Activated T-cell treated with anti-CD3 and anti-CD28 coated beads for 4 hours (primary cell): ENCODE data around the gene TMPRSS4.

Source experiments
- DNase-seq: peaks from one replicate; pipeline ENCODE4 v3.0.0-alpha.2; 2020

Gene TMPRSS4

GRCh38 chr11:118138839-118139420 lies 62.1 kb downstream of the TMPRSS4 start:
- no peak for DNase-seq

- DNase-seq: no peak
Observed at GRCh38 chr11:118139578-118139977, 62.7 kb downstream of the TMPRSS4 start.

GRCh38 chr11:118142081-118142480 lies 65.2 kb downstream of the TMPRSS4 start:
- no peak for DNase-seq

DNA sequence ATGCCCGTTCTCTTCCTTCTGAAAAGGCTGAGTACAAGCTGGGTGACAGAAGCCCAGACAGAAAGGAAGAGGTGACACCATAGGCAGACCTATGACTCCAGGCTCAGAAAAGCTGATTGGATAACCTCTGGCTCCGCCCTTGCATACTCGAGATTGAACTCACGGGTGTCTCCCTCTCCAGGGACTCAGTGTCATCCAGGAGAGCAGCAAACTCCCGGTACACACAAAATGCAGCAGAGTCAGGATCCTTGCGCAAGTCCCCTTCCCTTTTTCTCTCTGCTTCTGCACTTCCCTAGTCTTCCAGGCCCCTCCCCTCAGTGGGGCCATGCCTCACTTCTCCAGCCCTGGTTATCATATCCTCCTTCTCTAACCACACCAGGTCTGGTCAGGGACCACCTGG lies 65.9 kb downstream of the TMPRSS4 start:
- no peak for DNase-seq

GRCh38 chr11:118143661-118144185 lies 66.8 kb downstream of the TMPRSS4 start:
- no peak for DNase-seq

- no peak for DNase-seq
Observed at GRCh38 chr11:118144301-118145268, 67.7 kb downstream of the TMPRSS4 start.

DNA sequence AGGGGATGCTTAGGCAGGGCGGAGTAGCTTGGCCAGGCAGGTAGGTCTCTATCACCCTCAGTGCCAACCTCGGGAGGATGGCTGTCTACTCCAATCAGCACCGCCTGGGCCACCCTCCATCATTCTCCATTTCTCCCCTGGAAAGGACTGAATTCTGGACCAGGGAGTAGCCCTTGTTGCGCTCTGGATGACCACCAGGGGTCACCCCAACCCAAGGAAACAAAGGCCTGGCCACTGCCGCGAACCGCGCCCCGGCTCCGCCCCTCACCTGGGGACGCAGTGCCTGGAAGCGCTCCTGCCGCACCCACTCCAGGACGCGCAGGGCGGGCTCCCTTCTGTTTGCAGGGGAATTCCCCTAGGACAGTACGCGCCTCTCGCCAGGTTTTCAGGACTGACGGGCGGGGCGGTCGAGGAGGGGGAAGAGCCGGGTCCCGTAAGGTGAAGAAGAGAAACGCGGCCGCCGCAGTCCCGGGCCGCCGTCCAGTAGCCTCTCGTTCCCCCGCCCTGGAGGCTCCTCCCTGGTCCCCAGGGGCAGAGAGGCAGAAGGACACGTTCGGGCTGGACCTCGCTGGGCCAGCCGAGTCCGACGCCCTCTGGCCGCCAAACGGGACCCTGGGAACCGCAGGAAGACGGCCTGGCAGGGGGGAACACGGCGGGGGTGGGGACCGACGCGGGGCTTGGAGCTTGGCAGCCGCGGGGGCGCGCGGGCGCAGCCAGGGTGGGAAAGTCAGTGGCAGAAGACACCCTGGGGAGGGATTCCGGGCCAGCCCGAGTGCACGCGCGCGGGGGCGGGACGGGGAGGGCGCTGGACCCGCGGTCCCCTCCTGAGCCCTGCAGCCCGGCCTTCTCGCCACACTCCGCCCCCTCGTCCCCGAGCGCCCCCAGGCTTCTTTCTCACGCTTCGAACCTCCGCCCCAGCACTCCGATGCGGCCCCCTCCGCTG lies 68.7 kb downstream of the TMPRSS4 start:
- DNase-seq: peak; percentile 79

DNA sequence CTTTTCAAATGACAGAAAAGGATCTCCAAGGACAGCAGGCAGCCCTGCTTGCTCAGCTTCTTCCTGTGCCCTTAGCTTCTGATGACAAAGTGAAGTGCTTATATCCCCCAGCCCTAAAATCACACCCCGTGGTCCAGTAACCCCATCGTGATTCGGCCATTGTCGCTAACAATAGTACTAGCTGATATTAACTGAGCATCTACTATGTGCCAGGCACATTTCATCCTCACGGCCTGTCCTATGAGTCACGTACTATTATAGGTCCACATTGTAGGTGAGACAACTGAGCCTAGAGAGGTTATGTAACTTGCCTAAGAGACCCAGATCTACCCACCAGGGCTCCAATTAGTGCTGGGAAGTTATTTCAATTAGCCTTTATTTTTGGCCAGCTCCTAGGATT lies 69.7 kb downstream of the TMPRSS4 start:
- no peak for DNase-seq

DNA sequence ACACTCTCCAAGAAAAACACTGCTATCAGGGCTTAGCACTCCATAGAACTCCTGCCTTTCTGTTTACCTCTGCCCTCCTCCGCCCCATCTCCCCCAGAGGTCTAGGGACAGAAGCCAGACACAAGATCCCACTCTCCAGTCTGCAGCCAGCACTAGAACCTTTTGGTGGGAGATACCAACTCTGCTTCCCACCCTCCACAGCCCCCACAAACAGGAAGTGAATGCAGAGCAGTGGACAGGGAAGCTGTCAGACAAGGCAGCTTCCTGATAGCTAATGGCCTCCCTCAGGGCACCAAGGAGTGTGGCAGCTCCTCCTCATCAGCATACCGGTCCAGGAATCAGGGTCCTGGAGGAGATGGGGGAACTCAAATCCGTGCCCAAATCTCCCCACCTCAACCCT lies 70.6 kb downstream of the TMPRSS4 start:
- no peak for DNase-seq

DNA sequence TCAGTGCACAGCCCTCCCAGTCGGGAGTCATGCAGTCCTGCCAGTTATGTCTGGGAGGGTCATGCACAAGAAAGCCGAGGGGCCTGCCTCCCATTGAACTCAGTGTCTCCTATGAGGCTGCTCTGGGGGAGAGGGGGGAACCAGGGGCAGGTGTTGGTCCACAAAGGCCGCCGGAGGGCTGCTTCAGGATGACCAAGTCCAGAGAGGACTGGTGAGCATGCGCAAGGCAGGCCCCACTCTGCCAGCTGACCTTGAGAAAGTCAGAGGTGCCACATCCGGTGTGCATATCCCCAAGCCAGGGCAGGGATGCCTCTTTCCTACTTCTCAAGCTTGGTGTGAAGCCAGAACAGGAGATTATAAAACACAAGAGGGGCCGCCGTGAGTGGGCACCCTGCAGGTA lies 71.4 kb downstream of the TMPRSS4 start:
- DNase-seq: no peak

DNA sequence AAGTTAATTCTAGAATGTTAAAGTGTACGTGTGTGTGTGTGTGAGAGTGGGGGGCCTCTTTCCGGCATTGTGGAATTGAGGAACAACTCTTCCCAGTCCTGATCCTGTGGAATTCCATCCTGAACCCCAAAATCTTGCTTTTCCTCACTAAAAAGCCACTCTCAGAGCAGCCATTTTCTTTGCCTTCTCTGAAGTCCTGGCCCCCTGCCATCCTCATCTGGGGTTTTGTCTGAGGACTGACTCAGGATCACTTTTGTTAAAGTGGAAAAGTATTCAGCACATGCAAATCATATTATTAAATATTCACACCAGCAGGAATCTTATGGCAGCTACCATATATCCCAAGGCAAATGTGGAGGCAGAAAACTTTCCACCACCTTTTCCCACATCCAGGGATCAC lies 72.0 kb downstream of the TMPRSS4 start:
- no peak for DNase-seq

DNA sequence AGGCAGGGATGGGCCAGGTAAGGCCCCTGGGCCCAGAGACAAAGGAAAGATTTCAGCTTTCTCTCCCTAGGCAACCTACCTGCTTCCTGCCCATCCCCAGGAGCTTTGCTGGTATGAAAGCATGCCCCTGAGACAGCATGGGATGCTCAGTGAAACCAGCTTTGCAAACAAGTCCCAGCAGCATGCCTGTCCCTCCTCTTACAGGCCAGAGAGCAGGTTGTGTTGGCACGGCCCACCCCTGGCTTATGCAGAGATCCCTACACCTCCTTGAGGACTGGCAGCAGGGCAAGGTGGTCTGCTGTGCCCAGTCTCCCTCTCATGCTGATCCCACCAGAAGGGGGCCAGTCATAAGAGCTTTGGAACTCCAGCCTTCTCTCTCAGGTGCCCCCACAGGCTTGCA lies 72.6 kb downstream of the TMPRSS4 start:
- DNase-seq: no peak

GRCh38 chr11:118151431-118151830 lies 74.6 kb downstream of the TMPRSS4 start:
- DNase-seq: no peak

DNA sequence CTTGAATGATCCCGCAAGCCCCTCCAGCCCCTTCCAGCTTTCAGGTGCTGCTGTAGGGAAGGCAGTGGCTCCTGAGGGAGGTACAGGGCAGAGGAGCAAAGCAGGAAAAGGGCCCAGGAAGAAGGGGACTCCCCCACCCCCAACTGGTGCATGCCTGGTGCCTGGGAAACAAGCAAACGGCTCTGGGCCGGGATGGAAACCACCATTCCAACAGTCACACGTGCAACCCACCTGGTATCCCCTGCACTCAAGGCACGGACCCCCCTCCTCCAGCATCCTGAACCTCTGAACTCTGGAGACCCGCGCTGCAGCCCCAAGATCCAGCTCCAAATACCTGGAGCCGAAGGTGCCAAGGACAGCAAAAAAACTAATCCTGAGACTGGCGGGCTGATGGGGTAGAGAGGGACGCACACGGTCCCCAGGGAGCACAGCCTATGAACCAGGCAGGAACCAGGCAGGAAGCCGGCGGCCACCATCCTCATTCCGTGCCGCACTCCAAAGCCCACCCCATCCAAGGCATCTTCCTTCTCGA lies 75.2 kb downstream of the TMPRSS4 start:
- no peak for DNase-seq

DNA sequence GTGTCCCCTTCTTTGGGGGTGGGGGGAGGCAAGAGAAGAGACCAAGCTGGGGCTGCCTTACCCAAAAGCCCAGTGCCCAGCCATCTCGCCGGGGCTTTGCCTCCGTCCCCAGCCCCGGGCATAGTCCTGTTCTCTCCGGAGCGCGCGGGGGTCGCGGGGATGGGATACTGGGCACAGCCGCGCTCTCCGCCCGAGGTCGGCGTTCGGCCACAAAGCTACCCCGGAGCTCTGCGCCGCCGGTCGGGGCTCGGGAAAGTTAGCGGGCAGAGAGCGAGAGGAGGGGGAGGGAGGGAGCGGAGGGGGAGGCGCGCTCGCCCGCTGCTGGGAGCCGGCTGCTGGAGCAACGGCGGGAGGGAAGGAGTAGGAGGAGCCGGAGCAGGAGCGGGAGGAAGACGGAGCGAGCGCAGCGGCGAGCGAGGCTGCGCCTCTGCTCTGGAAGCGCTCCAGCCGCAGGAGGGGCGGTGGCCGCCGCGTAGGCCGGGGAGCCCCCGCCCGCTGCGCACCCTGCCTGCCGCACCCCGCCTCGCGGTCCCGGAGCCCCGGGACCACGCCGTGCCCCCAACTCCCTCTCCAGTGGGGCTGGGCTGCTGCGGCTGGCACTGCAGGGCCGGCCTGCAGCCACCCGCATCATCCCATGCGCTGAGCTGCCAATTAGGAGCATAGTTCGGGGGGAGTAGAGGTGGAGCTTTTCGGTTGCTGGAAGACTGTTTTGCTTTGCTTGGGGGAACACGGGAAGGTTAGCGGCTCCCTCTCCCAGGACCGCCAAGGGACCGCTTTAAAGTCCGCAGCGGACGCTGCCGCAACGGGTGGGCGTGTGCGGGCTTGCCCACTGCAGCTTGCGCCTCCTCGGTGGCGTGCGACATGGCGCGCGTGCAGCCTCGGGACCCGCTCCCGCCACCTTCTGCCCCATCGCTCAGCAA lies 75.9 kb downstream of the TMPRSS4 start, which contains the start of gene SCN4B:
SCN4B (minus strand) TSS at position 272 of the 920 bp plus-strand sequence; CDS start at position 122, 150 bp downstream.
- DNase-seq: no peak

DNA sequence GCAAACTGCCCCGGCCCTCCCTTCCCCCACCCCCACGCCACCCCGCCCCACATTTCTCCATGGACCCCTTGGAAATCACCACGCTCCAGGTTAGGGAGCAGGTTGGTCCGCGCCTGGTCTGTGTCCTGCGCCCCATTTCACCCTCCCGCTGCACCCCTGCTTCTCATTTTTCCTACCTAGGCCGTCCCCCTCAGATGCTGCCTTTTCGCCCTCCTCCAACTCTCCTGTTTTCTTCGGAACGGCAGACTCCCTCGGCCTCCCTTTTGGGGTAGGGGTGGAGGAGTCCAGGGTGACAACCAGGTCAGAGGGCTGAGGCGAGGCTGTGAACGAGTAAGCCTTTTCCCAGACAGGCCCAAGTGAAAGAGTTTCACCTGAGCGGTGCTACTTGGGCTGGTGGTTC lies 76.6 kb downstream of the TMPRSS4 start:
- no peak for DNase-seq

DNA sequence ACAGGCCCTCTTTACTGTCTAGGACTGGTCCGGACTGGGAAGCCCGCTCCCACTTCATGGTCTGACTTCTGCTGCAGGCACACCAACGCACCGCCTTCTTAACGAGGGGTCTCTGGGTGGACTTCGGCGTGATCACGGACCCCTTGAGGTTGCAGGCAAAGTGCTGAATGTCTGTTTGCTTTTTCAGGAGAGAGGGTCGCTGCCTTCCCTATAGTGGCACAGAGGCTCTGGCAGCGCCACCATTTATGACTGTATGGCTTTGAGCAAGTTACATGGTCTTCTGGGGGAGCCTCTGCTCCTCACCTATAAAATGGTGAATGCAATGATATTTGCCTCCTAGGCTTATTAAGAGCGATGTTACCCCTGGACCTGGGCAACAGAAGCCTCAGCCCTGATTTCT lies 77.1 kb downstream of the TMPRSS4 start:
- DNase-seq: no peak

DNA sequence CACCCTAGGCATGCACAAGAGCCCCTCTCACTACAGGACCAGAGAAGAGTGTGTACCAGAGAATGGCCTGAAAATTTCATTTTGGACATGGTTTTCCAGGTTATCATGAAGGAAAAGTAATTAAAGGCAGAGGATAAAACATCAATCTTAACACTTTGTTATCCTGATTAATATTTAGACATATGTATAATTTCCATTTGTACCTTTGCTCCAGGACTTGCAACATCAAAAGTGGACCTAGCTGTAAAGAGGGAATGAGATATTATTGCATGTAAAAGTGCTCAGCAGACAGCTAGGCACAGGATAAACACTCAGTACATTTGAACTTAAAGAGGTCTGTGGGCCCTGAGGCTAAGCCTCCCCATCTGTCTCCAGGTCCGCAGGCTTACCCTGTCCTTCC lies 77.8 kb downstream of the TMPRSS4 start:
- DNase-seq: no peak

DNA sequence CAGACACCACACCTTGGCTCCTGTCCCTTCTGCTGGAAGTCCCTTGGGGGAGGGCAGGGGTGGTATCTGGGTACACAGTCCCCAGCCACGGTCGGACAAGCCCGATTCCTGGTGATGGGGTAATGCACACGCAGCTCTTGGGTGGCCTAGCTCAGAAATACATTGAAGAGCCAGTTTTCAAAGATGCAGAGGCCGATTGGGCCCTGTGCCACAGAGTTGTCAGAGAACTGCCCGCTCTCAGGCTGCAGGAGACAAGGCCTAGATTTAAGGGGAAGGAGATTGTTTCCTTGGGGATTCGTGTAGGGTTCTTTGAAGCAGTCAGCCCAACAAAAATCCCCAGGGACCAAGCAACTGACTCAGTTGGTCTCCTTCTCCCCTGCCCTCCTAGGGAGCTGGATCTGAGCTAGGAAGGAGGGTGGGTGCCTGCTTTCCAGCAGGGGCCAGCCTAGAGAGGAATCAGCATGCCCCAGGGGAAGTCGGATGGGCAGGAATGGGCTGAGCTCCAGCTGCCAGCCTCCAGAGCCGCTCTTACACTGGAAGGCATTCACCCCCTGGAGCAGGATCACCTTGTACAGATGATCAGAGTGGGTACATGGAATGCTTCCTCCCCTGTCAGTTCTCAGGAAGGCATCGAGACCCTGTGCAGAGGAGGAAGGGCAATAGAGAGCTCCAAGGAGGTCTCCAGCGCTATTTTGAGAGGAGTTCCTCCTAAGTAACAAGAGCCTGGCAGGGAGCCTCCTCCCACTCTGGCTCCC lies 79.1 kb downstream of the TMPRSS4 start:
- DNase-seq: no peak

GRCh38 chr11:118156531-118157185 lies 79.8 kb downstream of the TMPRSS4 start:
- no peak for DNase-seq
